ENCODE results near the gene S100A14.

The S100A14 gene

GRCh38 chr1:153614189-153614900, 1.8 kb downstream of the S100A14 start:
- no peaks in the 10 kb centered on the region for H3K27me3 ChIP-seq (ENCODE audit: insufficient read depth, low read length)
- no peak overlapping the region for H3K4me3 ChIP-seq (ENCODE audit: low read length)
- H3K4me1 ChIP-seq (ENCODE audit: insufficient read depth, low read length): peaks cover 24% of the 10 kb centered on the region
- H3K9ac ChIP-seq (ENCODE audit: low read depth, low read length): no peak overlapping the region
- H3K27ac ChIP-seq (ENCODE audit: low read depth, low read length): no peak overlapping the region
- no peaks in the 10 kb centered on the region for H3K9me3 ChIP-seq (ENCODE audit: insufficient read depth, low read depth, low read length)
- WGBS: 95% methylated on average over 2 of the region's 2 CpGs
- peaks cover 11% of the 10 kb centered on the region for H3K36me3 ChIP-seq (ENCODE audit: insufficient read depth, low read length)

GRCh38 chr1:153613406-153613805, 2.7 kb downstream of the S100A14 start:
- H3K9me3 ChIP-seq (ENCODE audit: insufficient read depth, low read depth, low read length): no peaks in the 10 kb centered on the region
- H3K27me3 ChIP-seq (ENCODE audit: insufficient read depth, low read length): no peaks in the 10 kb centered on the region
- H3K36me3 ChIP-seq (ENCODE audit: insufficient read depth, low read length): peaks cover 1% of the 10 kb centered on the region
- peaks cover 33% of the 10 kb centered on the region for H3K4me1 ChIP-seq (ENCODE audit: insufficient read depth, low read length)
- no peak overlapping the region for H3K9ac ChIP-seq (ENCODE audit: low read depth, low read length)
- no peak overlapping the region; the same call in 1 of the 2 replicates for H3K4me3 ChIP-seq (ENCODE audit: low read length)
- H3K27ac ChIP-seq (ENCODE audit: low read depth, low read length): no peak overlapping the region
- 78% methylated on average over 5 of the region's 5 CpGs for WGBS

GRCh38 chr1:153612755-153613331, 3.3 kb downstream of the S100A14 start, which contains the start of gene S100A16:
Gene S100A16 (minus strand): TSS chr1:153613137. CDS start chr1:153608151, 4,986 bp downstream.
- no peaks in the 10 kb centered on the region for H3K27me3 ChIP-seq (ENCODE audit: insufficient read depth, low read length)
- H3K9me3 ChIP-seq (ENCODE audit: insufficient read depth, low read depth, low read length): no peaks in the 10 kb centered on the region
- H3K4me1 ChIP-seq (ENCODE audit: insufficient read depth, low read length): peaks cover 38% of the 10 kb centered on the region
- H3K9ac ChIP-seq (ENCODE audit: low read depth, low read length): peak within 1 kb of the TSS; percentile 25
- H3K27ac ChIP-seq (ENCODE audit: low read depth, low read length): no peak within 1 kb of the TSS
- H3K36me3 ChIP-seq (ENCODE audit: insufficient read depth, low read length): no peaks in the 10 kb centered on the region; the same call in 1 of the 2 replicates
- WGBS: 19% methylated on average over 8 of the region's 9 CpGs
- H3K4me3 ChIP-seq (ENCODE audit: low read length): peak within 1 kb of the TSS; percentile 45

GRCh38 chr1:153612111-153612754, 3.9 kb downstream of the S100A14 start:
- peak overlapping the region; percentile 25 for H3K9ac ChIP-seq (ENCODE audit: low read depth, low read length)
- H3K36me3 ChIP-seq (ENCODE audit: insufficient read depth, low read length): no peaks in the 10 kb centered on the region
- no peaks in the 10 kb centered on the region for H3K9me3 ChIP-seq (ENCODE audit: insufficient read depth, low read depth, low read length)
- H3K4me3 ChIP-seq (ENCODE audit: low read length): peak overlapping the region; percentile 45
- WGBS: 67% methylated on average over 9 of the region's 11 CpGs
- no peak overlapping the region for H3K27ac ChIP-seq (ENCODE audit: low read depth, low read length)
- peaks cover 43% of the 10 kb centered on the region for H3K4me1 ChIP-seq (ENCODE audit: insufficient read depth, low read length)
- H3K27me3 ChIP-seq (ENCODE audit: insufficient read depth, low read length): no peaks in the 10 kb centered on the region

GRCh38 chr1:153611356-153611755, 4.8 kb downstream of the S100A14 start:
- H3K27me3 ChIP-seq (ENCODE audit: insufficient read depth, low read length): no peaks in the 10 kb centered on the region
- no peak overlapping the region for H3K27ac ChIP-seq (ENCODE audit: low read depth, low read length)
- no peak overlapping the region for H3K9ac ChIP-seq (ENCODE audit: low read depth, low read length)
- WGBS: 93% methylated on average over 1 of the region's 1 CpG
- H3K9me3 ChIP-seq (ENCODE audit: insufficient read depth, low read depth, low read length): no peaks in the 10 kb centered on the region
- no peaks in the 10 kb centered on the region for H3K36me3 ChIP-seq (ENCODE audit: insufficient read depth, low read length)
- no peak overlapping the region; the same call in 1 of the 2 replicates for H3K4me3 ChIP-seq (ENCODE audit: low read length)
- H3K4me1 ChIP-seq (ENCODE audit: insufficient read depth, low read length): peaks cover 43% of the 10 kb centered on the region

- H3K9ac ChIP-seq (ENCODE audit: low read depth, low read length): no peak overlapping the region
- H3K4me3 ChIP-seq (ENCODE audit: low read length): no peak overlapping the region
- H3K4me1 ChIP-seq (ENCODE audit: insufficient read depth, low read length): peaks cover 43% of the 10 kb centered on the region
Measured at GRCh38 chr1:153610811-153611301, 5.3 kb downstream of the S100A14 start.

GRCh38 chr1:153610334-153610733, 5.8 kb downstream of the S100A14 start:
- Histone ChIP-seq H3K27me3 (ENCODE audit: insufficient read depth, low read length) (no peaks in the 10 kb centered on the region), H3K36me3 (ENCODE audit: insufficient read depth, low read length) (no peaks in the 10 kb centered on the region), H3K9ac (ENCODE audit: low read depth, low read length) (no peak overlapping the region), H3K4me1 (ENCODE audit: insufficient read depth, low read length) (peaks cover 43% of the 10 kb centered on the region), H3K9me3 (ENCODE audit: insufficient read depth, low read depth, low read length) (no peaks in the 10 kb centered on the region), H3K4me3 (ENCODE audit: low read length) (no peak overlapping the region), H3K27ac (ENCODE audit: low read depth, low read length) (no peak overlapping the region)
- WGBS: 67% methylated on average over 3 of the region's 4 CpGs

More at GRCh38 chr1:153610811-153611301, 5.3 kb downstream of the S100A14 start:
- Histone ChIP-seq H3K36me3 (ENCODE audit: insufficient read depth, low read length) (no peaks in the 10 kb centered on the region), H3K9me3 (ENCODE audit: insufficient read depth, low read depth, low read length) (no peaks in the 10 kb centered on the region), H3K27me3 (ENCODE audit: insufficient read depth, low read length) (no peaks in the 10 kb centered on the region), H3K27ac (ENCODE audit: low read depth, low read length) (no peak overlapping the region)
- 89% methylated on average over 7 of the region's 7 CpGs for WGBS

GRCh38 chr1:153609585-153609907, 6.6 kb downstream of the S100A14 start:
- Histone ChIP-seq H3K36me3 (ENCODE audit: insufficient read depth, low read length) (no peaks in the 10 kb centered on the region), H3K4me1 (ENCODE audit: insufficient read depth, low read length) (peaks cover 43% of the 10 kb centered on the region), H3K27me3 (ENCODE audit: insufficient read depth, low read length) (no peaks in the 10 kb centered on the region), H3K9ac (ENCODE audit: low read depth, low read length) (no peak overlapping the region), H3K9me3 (ENCODE audit: insufficient read depth, low read depth, low read length) (no peaks in the 10 kb centered on the region), H3K27ac (ENCODE audit: low read depth, low read length) (no peak overlapping the region), H3K4me3 (ENCODE audit: low read length) (no peak overlapping the region)
- 68% methylated on average over 6 of the region's 6 CpGs for WGBS

- H3K27me3 ChIP-seq (ENCODE audit: insufficient read depth, low read length): no peaks in the 10 kb centered on the region
- peaks cover 43% of the 10 kb centered on the region for H3K4me1 ChIP-seq (ENCODE audit: insufficient read depth, low read length)
- H3K9ac ChIP-seq (ENCODE audit: low read depth, low read length): peak overlapping the region; percentile 39; the same call in 1 of the 2 replicates
- peak overlapping the region; percentile 62 for H3K27ac ChIP-seq (ENCODE audit: low read depth, low read length)
- 25% methylated on average over 19 of the region's 19 CpGs for WGBS
- no peaks in the 10 kb centered on the region for H3K36me3 ChIP-seq (ENCODE audit: insufficient read depth, low read length)
- no peaks in the 10 kb centered on the region for H3K9me3 ChIP-seq (ENCODE audit: insufficient read depth, low read depth, low read length)
- H3K4me3 ChIP-seq (ENCODE audit: low read length): peak overlapping the region; percentile 15
Measured at GRCh38 chr1:153608742-153609584, 7.2 kb downstream of the S100A14 start.

- 90% methylated on average over 4 of the region's 7 CpGs for WGBS
- no peak overlapping the region for H3K27ac ChIP-seq (ENCODE audit: low read depth, low read length)
- no peaks in the 10 kb centered on the region for H3K36me3 ChIP-seq (ENCODE audit: insufficient read depth, low read length)
- no peaks in the 10 kb centered on the region for H3K27me3 ChIP-seq (ENCODE audit: insufficient read depth, low read length)
- peaks cover 43% of the 10 kb centered on the region for H3K4me1 ChIP-seq (ENCODE audit: insufficient read depth, low read length)
- no peaks in the 10 kb centered on the region for H3K9me3 ChIP-seq (ENCODE audit: insufficient read depth, low read depth, low read length)
- peak overlapping the region; percentile 39; the same call in 1 of the 2 replicates for H3K9ac ChIP-seq (ENCODE audit: low read depth, low read length)
- peak overlapping the region; percentile 15; the same call in 1 of the 2 replicates for H3K4me3 ChIP-seq (ENCODE audit: low read length)
Measured at GRCh38 chr1:153608089-153608682, 7.9 kb downstream of the S100A14 start.

Data from HUES64 (cell line).